IMR-90 (cell line): ENCODE measurements around the gene ANKH. TPM values are rescaled to one million over a fixed set of nuclear protein-coding genes. Genes with fewer than 3 reads are reported as not detected.

ENCODE experiments used
- ATAC-seq: fragments of 200-7000 bp; cut with Tn5 transposase; 2 replicates; pipeline ENCODE4 v1.9.1; 2020; ENCODE audit warnings: low read depth, mild to moderate bottlenecking, moderate library complexity
- BruUV-seq: library from RNA; stranded (reverse); fragments of 400-500 nt; replicated peaks from 2 replicates; lab custom pipeline; 2021; lab: Mats Ljungman, UMichigan
- CTCF ChIA-PET: fragments of 300-600 bp; formaldehyde crosslinking; extraction: SDS; loops from one replicate; lab custom pipeline; 2021; ENCODE audit warnings: antibody characterized with exemption; lab: Yijun Ruan, JAX
- POLR2A ChIA-PET: fragments of 300-600 bp; sonication (Branson Sonifier 250); formaldehyde crosslinking; loops from one replicate; lab custom pipeline; 2022; ENCODE audit warnings: antibody characterized with exemption; ENCODE audit not compliant: unreplicated experiment; lab: Charles Lee
- DNase-seq: peaks from one replicate; pipeline ENCODE4 v3.0.0; 2013
- H2AFZ ChIP-seq: replicated peaks from 2 replicates; pipeline ENCODE3; 2013; ENCODE audit warnings: low read length, mild to moderate bottlenecking; ENCODE audit not compliant: poor library complexity
- H2AK5ac ChIP-seq: 2 replicates; pipeline ENCODE4 v1.6.1; 2013; ENCODE audit warnings: low read depth, low read length, inconsistent platforms
- H2AK9ac ChIP-seq: replicated peaks from 2 replicates; pipeline ENCODE3; 2013; ENCODE audit warnings: mild to moderate bottlenecking, low read depth, low read length, moderate library complexity; ENCODE audit not compliant: poor library complexity
- H2BK120ac ChIP-seq: 2 replicates; pipeline ENCODE4 v1.6.1; 2013; ENCODE audit warnings: low read depth, low read length, inconsistent platforms
- H2BK15ac ChIP-seq: 3 replicates; pipeline ENCODE4 v1.6.1; 2013; ENCODE audit warnings: low read depth, low read length, inconsistent platforms
- H2BK20ac ChIP-seq: 2 replicates; pipeline ENCODE4 v1.6.1; 2013; ENCODE audit warnings: low read depth, mild to moderate bottlenecking, inconsistent platforms, low read length, moderate library complexity
- H2BK5ac ChIP-seq: 2 replicates; pipeline ENCODE4 v1.6.1; 2013; ENCODE audit warnings: mild to moderate bottlenecking, low read depth, low read length, inconsistent platforms; ENCODE audit not compliant: poor library complexity, severe bottlenecking
- H3K14ac ChIP-seq: replicated peaks from 2 replicates; pipeline ENCODE4 v1.6.1; 2013; ENCODE audit warnings: low read depth, low read length, inconsistent platforms
- H3K18ac ChIP-seq: 2 replicates; pipeline ENCODE4 v1.6.1; 2013; ENCODE audit warnings: low read depth, low read length, control low read depth
- H3K23ac ChIP-seq: 2 replicates; pipeline ENCODE4 v1.6.1; 2013; ENCODE audit warnings: low read depth, low read length, inconsistent platforms
- H3K27ac ChIP-seq: 2 replicates; pipeline ENCODE4 v1.5.1; 2013; ENCODE audit warnings: mild to moderate bottlenecking, control low read depth, low read length; ENCODE audit not compliant: insufficient read depth
- H3K27me3 ChIP-seq: 2 replicates; pipeline ENCODE4 v1.6.1; 2013; ENCODE audit warnings: low read length; ENCODE audit not compliant: control insufficient read depth, insufficient read depth
- H3K36me3 ChIP-seq: 2 replicates; pipeline ENCODE4 v1.6.1; 2013; ENCODE audit warnings: low read length, mixed read lengths; ENCODE audit not compliant: control insufficient read depth, insufficient read depth
- H3K4ac ChIP-seq: 2 replicates; pipeline ENCODE4 v1.6.1; 2013; ENCODE audit warnings: low read depth, low read length, inconsistent platforms
- H3K4me1 ChIP-seq: 2 replicates; pipeline ENCODE4 v1.6.1; 2013; ENCODE audit warnings: low read length, mixed read lengths; ENCODE audit not compliant: control insufficient read depth, insufficient read depth
- H3K4me2 ChIP-seq: 2 replicates; pipeline ENCODE4 v1.6.1; 2013; ENCODE audit warnings: low read depth, mild to moderate bottlenecking, control low read depth, low read length, moderate library complexity
- H3K4me3 ChIP-seq: 2 replicates; pipeline ENCODE4 v1.5.1; 2013; ENCODE audit warnings: low read depth, mild to moderate bottlenecking, control low read depth, low read length, moderate library complexity; ENCODE audit not compliant: insufficient read depth
- H3K56ac ChIP-seq: 2 replicates; pipeline ENCODE4 v1.6.1; 2013; ENCODE audit warnings: low read length, inconsistent platforms; ENCODE audit not compliant: insufficient read depth; ENCODE audit errors: extremely low read depth
- H3K79me1 ChIP-seq, 2 experiments: 2 replicates each; pipeline ENCODE4 v1.6.1; 2013; ENCODE audit warnings: low read length in 2 of 2, inconsistent platforms in 1 of 2, low read depth in 1 of 2
- H3K9ac ChIP-seq: 2 replicates; pipeline ENCODE4 v1.6.1; 2013; ENCODE audit warnings: low read depth, low read length, control low read depth
- H3K9me1 ChIP-seq: 2 replicates; pipeline ENCODE4 v1.6.1; 2013; ENCODE audit warnings: low read length, inconsistent platforms; ENCODE audit not compliant: insufficient read depth
- H3K9me3 ChIP-seq: 2 replicates; pipeline ENCODE4 v1.6.1; 2013; ENCODE audit warnings: low read length; ENCODE audit not compliant: control insufficient read depth, insufficient read depth
- H4K20me1 ChIP-seq: 2 replicates; pipeline ENCODE4 v1.6.1; 2013; ENCODE audit warnings: low read length, inconsistent platforms; ENCODE audit not compliant: insufficient read depth
- H4K5ac ChIP-seq: 2 replicates; pipeline ENCODE4 v1.6.1; 2013; ENCODE audit warnings: mild to moderate bottlenecking, low read depth, low read length, control low read depth
- H4K8ac ChIP-seq, 2 experiments: 2 replicates each; pipeline ENCODE4 v1.6.1; 2013; ENCODE audit warnings: low read depth in 2 of 2, low read length in 2 of 2, control low read depth in 1 of 2, inconsistent platforms in 1 of 2
- H4K91ac ChIP-seq: 2 replicates; pipeline ENCODE4 v1.6.1; 2013; ENCODE audit warnings: low read depth, low read length, inconsistent platforms; ENCODE audit not compliant: insufficient read depth
- BHLHE40 ChIP-seq: fragments of 150-350 bp; IDR thresholded peaks from 2 replicates; pipeline ENCODE4 v1.6.1; 2016; ENCODE audit warnings: mild to moderate bottlenecking, low read depth, low read length
- CEBPB ChIP-seq: IDR thresholded peaks from 2 replicates; pipeline ENCODE4 v1.6.1; 2012; ENCODE audit warnings: low read depth, low read length, improper control_type of control experiment
- CHD1 ChIP-seq: IDR thresholded peaks from 2 replicates; pipeline ENCODE4 v1.6.1; 2012; ENCODE audit warnings: low read depth, low read length, improper control_type of control experiment
- CTCF ChIP-seq: conservative IDR thresholded peaks from 2 replicates; pipeline ENCODE4 v1.5.1; 2012; ENCODE audit warnings: mild to moderate bottlenecking, low read depth, low read length, improper control_type of control experiment
- MAFK ChIP-seq: IDR thresholded peaks from 2 replicates; pipeline ENCODE4 v1.6.1; 2012; ENCODE audit warnings: low read depth, low read length, improper control_type of control experiment
- MAZ ChIP-seq: IDR thresholded peaks from 2 replicates; pipeline ENCODE4 v1.6.1; 2012; ENCODE audit warnings: low read depth, mild to moderate bottlenecking, low read length, improper control_type of control experiment, moderate library complexity, borderline replicate concordance
- MXI1 ChIP-seq: IDR thresholded peaks from 2 replicates; pipeline ENCODE4 v1.6.1; 2012; ENCODE audit warnings: low read depth, mild to moderate bottlenecking, low read length, moderate library complexity, borderline replicate concordance
- NFE2L2 ChIP-seq: fragments of 150-350 bp; IDR thresholded peaks from 2 replicates; pipeline ENCODE4 v1.6.1; 2016; ENCODE audit warnings: low read depth, mild to moderate bottlenecking, low read length
- RAD21 ChIP-seq: IDR thresholded peaks from 2 replicates; pipeline ENCODE4 v1.6.1; 2012; ENCODE audit warnings: low read length, improper control_type of control experiment
- RFX5 ChIP-seq: IDR thresholded peaks from 2 replicates; pipeline ENCODE4 v1.8.0; 2012; ENCODE audit warnings: low read depth, mild to moderate bottlenecking, low read length, moderate library complexity
- SMC3 ChIP-seq: fragments of 150-350 bp; IDR thresholded peaks from 2 replicates; pipeline ENCODE4 v1.6.1; 2016; ENCODE audit warnings: low read depth, mild to moderate bottlenecking, antibody characterized with exemption, low read length, moderate library complexity
- USF2 ChIP-seq: fragments of 150-350 bp; IDR thresholded peaks from 2 replicates; pipeline ENCODE4 v1.6.1; 2017; ENCODE audit warnings: mild to moderate bottlenecking, antibody characterized with exemption, low read length, low read depth
- WGBS, 2 experiments: methylation state at CpG; one replicate each; pipeline versions ENCODE4 v1.1.5 to v1.1.7; 2013; ENCODE audit warnings: missing lambda C conversion rate in 2 of 2; ENCODE audit not compliant: insufficient read length in 1 of 2; ENCODE audit errors: extremely low coverage in 2 of 2; 5-methylcytosine and 5-hydroxymethylcytosine counted together
- dilution Hi-C: fragments of 300-500 bp; cut with HindIII; formaldehyde crosslinking; loops from one replicate; pipeline ENCODE4 v1.14.3; 2018; ENCODE audit warnings: low sequenced_read_pairs; ENCODE audit not compliant: unreplicated experiment
- in situ Hi-C: fragments of 300-500 bp; cut with MboI; formaldehyde crosslinking; loops from 3 replicates; pipeline ENCODE4 v1.14.3; 2019; ENCODE audit warnings: low sequenced_read_pairs, inconsistent platforms, mixed read lengths
- intact Hi-C: fragments of 100-400 bp; cut with micrococcal nuclease; formaldehyde crosslinking; loops from 2 replicates; pipeline ENCODE4 v1.10.0; 2022
- polyA plus RNA-seq, 3 experiments: library from polyadenylated mRNA; depleted of rRNA; stranded (reverse); fragments of >200 nt; gene quantifications; 2 replicates each; pipeline ENCODE4 v1.2.3, GENCODE V29; 2012; ENCODE audit warnings: low replicate concordance in 1 of 3
- total RNA-seq: library from RNA; depleted of rRNA; stranded (reverse); fragments of >200 nt; gene quantifications from 2 replicates; pipeline ENCODE4 v1.2.3, GENCODE V29; 2012
- TF ChIP-seq, protein P1 (sequence below): fragments of 150-350 bp; IDR thresholded peaks from 2 replicates; pipeline ENCODE4 v1.6.1; 2016; ENCODE audit warnings: low read depth, mild to moderate bottlenecking, low read length, moderate library complexity, borderline replicate concordance

The ANKH gene
- total and polyA plus RNA-seq, 2 of the 4 experiments (the other 2 are of a cell fraction): 5.2 to 17.2 TPM

GRCh38 chr5:14664270-14665100, 207.1 kb downstream of the ANKH start, which contains the start of gene OTULIN:
Gene OTULIN, plus strand, starts transcription at chr5:14664718. Its CDS starts 108 bp downstream, at chr5:14664826.
- Histone ChIP-seq H3K14ac (peak within 1 kb of the TSS; percentile 71), H3K18ac (peak within 1 kb of the TSS; percentile 25), H4K20me1 (peaks cover 41% of the 10 kb centered on the region), H3K36me3 (no peaks in the 10 kb centered on the region; the same call in 1 of the 2 replicates), H3K4me1 (peaks cover 11% of the 10 kb centered on the region), H3K9me1 (peaks cover 17% of the 10 kb centered on the region), H3K9ac (peak within 1 kb of the TSS; percentile 74), H2AFZ (peak within 1 kb of the TSS; percentile 99), H3K4ac (peak within 1 kb of the TSS; percentile 86), H2BK5ac (peak within 1 kb of the TSS; percentile 83), H4K5ac (peak within 1 kb of the TSS; percentile 31), H3K27me3 (no peaks in the 10 kb centered on the region), H2AK5ac (0 out of 2 replicates have a peak within 1 kb of the TSS, but pooled peaks have one; percentile 34), H3K4me2 (peak within 1 kb of the TSS; percentile 96), H2BK20ac (no peak within 1 kb of the TSS), H3K56ac (peak within 1 kb of the TSS; percentile 92), H4K91ac (peak within 1 kb of the TSS; percentile 72), H3K27ac (peak within 1 kb of the TSS; percentile 85), H2AK9ac (peak within 1 kb of the TSS; percentile 96), H3K9me3 (no peaks in the 10 kb centered on the region), H4K8ac (peak within 1 kb of the TSS; percentile 48 to 92), H3K4me3 (peak within 1 kb of the TSS; percentile 64), H2BK15ac (peak within 1 kb of the TSS; percentile 79; the same call in 1 of the 3 replicates), H3K23ac (peak within 1 kb of the TSS; percentile 87), H2BK120ac (peak within 1 kb of the TSS; percentile 76), H3K79me1 (peaks cover 28 to 63% of the 10 kb centered on the region in 2 experiments)
- DNase-seq (peak; percentile 85), ATAC-seq (peak; percentile 91)
- WGBS, 2 experiments: 0% methylated on average over 55 of the region's 115 CpGs; no CpG with 5 or more reads in 1 of the 2 experiments
- dilution Hi-C loops (no loop called here), intact Hi-C loops (no loop called here), in situ Hi-C loops (loop anchor here (25.0 kb wide), 2 partner anchors 552 to 677 kb away; no protein-coding TSS in a partner anchor)
- no TSS peak for BruUV-seq
- POLR2A ChIA-PET: no interaction called here
- CTCF ChIA-PET: no interaction called here
- TF ChIP-seq CTCF (no peak), CEBPB (no peak), SMC3 (no peak), RFX5 (no peak), NFE2L2 (no peak), USF2 (no peak), RAD21 (no peak), CHD1 (0 out of 2 replicates have a peak, but pooled peaks have one; percentile 22), MAZ (peak; percentile 50; the same call in 1 of the 2 replicates), MXI1 (peak; percentile 48; the same call in 1 of the 2 replicates), BHLHE40 (no peak), MAFK (no peak)
- TF ChIP-seq, protein P1, sequence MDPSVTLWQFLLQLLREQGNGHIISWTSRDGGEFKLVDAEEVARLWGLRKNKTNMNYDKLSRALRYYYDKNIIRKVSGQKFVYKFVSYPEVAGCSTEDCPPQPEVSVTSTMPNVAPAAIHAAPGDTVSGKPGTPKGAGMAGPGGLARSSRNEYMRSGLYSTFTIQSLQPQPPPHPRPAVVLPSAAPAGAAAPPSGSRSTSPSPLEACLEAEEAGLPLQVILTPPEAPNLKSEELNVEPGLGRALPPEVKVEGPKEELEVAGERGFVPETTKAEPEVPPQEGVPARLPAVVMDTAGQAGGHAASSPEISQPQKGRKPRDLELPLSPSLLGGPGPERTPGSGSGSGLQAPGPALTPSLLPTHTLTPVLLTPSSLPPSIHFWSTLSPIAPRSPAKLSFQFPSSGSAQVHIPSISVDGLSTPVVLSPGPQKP: no peak
